Lower lobe of right lung (tissue), 2 donors: ENCODE results near the gene MDFI. TPM values are rescaled to one million over a fixed set of nuclear protein-coding genes. Genes with fewer than 3 reads are reported as not detected.
A peak's percentile ranks its signal among the peaks of the same experiment; 100 is the strongest.

Experiments
- ATAC-seq, 2 donors: fragments of 200-7000 bp; cut with Tn5 transposase; one replicate each; pipeline ENCODE4 v1.9.1; 2020 to 2022; ENCODE audit warnings: mild to moderate bottlenecking in 2 of 2, moderate library complexity in 2 of 2
- DNase-seq: peaks from one replicate; pipeline ENCODE4 v3.0.0-alpha.2; 2020
- H3K27ac ChIP-seq: fragments of 200-600 bp; one replicate; pipeline ENCODE4 v1.8.0; 2022
- H3K27me3 ChIP-seq: fragments of 200-600 bp; one replicate; pipeline ENCODE4 v1.8.0; 2022; ENCODE audit warnings: low read depth
- H3K36me3 ChIP-seq: fragments of 200-600 bp; one replicate; pipeline ENCODE4 v1.8.0; 2022; ENCODE audit warnings: mild to moderate bottlenecking
- H3K4me1 ChIP-seq: fragments of 200-600 bp; one replicate; pipeline ENCODE4 v1.8.0; 2022
- H3K4me3 ChIP-seq: fragments of 200-600 bp; one replicate; pipeline ENCODE4 v1.8.0; 2022; ENCODE audit warnings: mild to moderate bottlenecking
- H3K9me3 ChIP-seq: fragments of 200-600 bp; one replicate; pipeline ENCODE4 v1.8.0; 2022
- intact Hi-C: fragments of 100-400 bp; cut with DNase I; formaldehyde crosslinking; loops from one replicate; pipeline ENCODE4 v1.11.0; 2022
- total RNA-seq: library from RNA; stranded (reverse); fragmentation: NEBNext Ultra II Directional; extraction: Animal tissue kit (Norgen Biotek cat#: 25700); gene quantifications from one replicate; pipeline ENCODE4 v1.2.1, GENCODE V29; 2021
- TF ChIP-seq, protein P1 (sequence below): fragments of 200-600 bp; IDR thresholded peaks from one replicate; pipeline ENCODE4 v1.8.0; 2022; ENCODE audit warnings: antibody characterized with exemption, mild to moderate bottlenecking
- donor health status: DM: no; HTN: yes; CAD: no; lungs with severe emphysema.

Gene MDFI
- total RNA-seq, 1 donor from 2014 or later = 10.6 TPM

DNA sequence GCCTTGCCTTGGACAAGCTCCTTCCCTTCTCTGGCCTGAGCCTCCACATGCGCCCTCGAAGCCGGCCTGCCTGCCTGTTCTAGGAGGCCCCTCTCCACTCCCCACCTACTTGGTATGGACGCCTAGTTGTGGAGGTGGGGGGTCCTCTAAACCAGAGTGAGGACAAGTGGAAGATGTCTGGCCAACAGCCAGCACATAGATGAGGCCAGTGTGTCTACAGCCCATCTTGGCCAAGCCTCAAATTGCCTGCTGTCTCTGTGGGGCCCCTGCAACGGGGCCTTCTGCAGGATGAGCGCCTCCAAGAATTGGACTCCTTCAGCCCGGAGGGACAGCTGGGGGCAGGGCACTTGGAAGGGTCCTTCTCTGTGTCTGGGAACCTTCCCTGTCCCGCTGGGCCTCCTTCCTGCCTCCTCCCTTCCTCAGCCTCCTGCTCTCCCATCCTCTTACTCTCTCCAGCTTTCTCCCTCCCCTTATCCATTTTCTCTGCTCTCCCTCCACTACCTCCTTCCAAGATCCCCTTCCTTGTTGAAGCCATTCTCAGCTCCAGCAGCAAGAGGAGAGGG lies 1.6 kb downstream of the MDFI start:
- ATAC-seq (no peak), DNase-seq (peak; percentile 36)
- no peak overlapping the region for H3K27ac ChIP-seq
- H3K36me3 ChIP-seq = no peaks in the 10 kb centered on the region
- TF ChIP-seq, protein P1, sequence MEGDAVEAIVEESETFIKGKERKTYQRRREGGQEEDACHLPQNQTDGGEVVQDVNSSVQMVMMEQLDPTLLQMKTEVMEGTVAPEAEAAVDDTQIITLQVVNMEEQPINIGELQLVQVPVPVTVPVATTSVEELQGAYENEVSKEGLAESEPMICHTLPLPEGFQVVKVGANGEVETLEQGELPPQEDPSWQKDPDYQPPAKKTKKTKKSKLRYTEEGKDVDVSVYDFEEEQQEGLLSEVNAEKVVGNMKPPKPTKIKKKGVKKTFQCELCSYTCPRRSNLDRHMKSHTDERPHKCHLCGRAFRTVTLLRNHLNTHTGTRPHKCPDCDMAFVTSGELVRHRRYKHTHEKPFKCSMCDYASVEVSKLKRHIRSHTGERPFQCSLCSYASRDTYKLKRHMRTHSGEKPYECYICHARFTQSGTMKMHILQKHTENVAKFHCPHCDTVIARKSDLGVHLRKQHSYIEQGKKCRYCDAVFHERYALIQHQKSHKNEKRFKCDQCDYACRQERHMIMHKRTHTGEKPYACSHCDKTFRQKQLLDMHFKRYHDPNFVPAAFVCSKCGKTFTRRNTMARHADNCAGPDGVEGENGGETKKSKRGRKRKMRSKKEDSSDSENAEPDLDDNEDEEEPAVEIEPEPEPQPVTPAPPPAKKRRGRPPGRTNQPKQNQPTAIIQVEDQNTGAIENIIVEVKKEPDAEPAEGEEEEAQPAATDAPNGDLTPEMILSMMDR = no peak
- no peaks in the 10 kb centered on the region for H3K9me3 ChIP-seq
- peaks cover 30% of the 10 kb centered on the region for H3K4me1 ChIP-seq
- intact Hi-C loops = no loop called here
- peak overlapping the region; percentile 57 for H3K4me3 ChIP-seq
- peaks cover 28% of the 10 kb centered on the region for H3K27me3 ChIP-seq

DNA sequence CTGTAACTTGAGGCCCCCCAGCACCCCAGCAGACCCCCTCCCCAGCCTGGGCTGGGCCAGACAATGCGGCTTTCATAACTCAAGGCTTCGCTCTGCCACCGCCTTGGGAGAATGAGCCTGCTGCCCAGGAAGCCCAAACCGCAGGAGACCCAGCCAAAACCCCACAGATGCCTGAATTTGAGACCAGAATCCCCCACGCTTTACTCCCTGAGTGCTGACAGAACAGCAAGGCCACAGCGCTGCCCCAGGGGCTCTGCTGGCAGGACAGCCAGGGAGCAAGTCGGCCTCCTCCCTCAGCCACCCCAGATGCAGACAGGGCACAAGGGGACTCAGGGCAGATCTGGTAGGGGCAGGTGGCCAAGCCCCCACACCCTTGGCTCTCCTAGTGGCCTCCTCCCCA lies 2.2 kb downstream of the MDFI start:
- Histone ChIP-seq H3K4me1 (peaks cover 30% of the 10 kb centered on the region), H3K9me3 (no peaks in the 10 kb centered on the region), H3K27ac (no peak overlapping the region), H3K4me3 (no peak overlapping the region), H3K27me3 (peaks cover 28% of the 10 kb centered on the region), H3K36me3 (no peaks in the 10 kb centered on the region)
- intact Hi-C loops = no loop called here
- ATAC-seq (no peak), DNase-seq (peak; percentile 30)
- TF ChIP-seq, protein P1 = no peak

DNA sequence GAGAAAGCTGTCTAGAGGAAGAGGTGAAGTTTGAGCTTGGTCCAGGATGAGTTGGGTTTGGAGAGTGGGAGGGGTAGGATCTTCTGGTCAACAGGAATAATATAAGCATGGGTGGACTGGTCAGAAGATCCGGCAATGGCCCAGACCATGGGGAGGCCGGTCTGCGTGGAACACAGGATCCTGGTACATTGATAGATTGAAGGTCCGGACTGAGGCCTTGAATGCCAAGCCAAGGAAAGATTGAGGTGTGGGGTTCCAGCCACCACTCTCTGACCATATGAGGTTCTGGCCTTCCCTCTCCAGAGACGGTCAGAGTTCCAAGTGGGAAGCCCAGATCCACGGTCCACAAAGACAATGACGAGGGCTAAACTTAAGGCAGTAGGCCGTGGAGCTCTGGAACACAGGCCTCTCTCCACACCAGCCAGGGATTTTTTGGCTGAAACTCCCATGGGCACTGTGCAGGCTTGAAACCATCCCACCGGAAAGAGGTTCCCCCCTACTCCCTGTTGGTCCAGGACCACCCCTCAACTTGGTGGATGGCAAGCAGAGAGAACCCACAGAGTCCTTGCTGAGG lies 3.2 kb downstream of the MDFI start:
- TF ChIP-seq, protein P1 = no peak
- intact Hi-C loops = no loop called here
- Histone ChIP-seq H3K4me1 (peaks cover 30% of the 10 kb centered on the region), H3K4me3 (no peak overlapping the region), H3K27ac (no peak overlapping the region), H3K9me3 (no peaks in the 10 kb centered on the region), H3K36me3 (no peaks in the 10 kb centered on the region), H3K27me3 (peaks cover 28% of the 10 kb centered on the region)
- DNase-seq = peak; percentile 9
- no peak for ATAC-seq

DNA sequence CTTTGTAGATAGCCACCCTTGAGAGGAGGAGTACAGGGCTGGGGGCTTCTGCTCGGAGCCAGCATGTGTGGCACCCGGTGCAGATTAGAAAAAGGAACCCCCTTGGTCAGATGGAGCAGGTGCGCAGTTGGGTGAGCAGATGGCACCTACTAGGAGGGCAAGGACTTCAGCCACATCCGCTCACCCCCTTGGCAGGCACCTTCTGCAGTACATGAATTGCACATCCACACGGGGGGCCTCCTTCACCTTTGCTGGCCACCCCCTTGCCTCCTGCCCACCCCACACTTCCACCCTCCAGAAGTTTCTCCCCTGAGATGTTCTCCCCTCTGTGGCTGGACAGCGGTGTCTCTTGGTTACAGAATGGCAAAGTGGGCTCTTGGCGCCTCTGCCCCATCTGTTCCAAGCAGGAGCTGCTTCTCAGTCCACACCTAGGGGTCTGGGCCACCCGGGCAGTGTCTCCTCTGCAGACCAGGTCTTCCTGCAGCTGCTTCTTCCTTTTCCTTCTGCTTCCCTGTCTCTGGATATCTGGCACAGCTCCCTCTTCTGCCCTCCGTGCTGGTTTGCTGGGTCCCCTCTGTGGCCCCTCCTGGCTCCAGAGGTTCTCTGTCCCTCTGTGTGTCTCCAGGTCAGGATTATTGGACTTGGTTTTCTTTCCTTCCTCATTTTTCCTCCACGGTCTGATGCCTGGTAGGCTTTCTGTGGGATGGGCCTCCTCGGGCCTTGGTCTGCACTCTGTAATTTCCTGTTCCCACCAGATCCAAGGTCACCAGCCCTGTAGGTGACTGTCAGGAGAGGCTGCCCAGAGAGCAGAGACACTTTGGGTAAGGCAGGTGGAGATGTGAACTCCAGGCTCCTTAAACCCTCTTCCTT lies 4.1 kb downstream of the MDFI start:
- ATAC-seq (no peak), DNase-seq (peak; percentile 12)
- Histone ChIP-seq H3K27ac (no peak overlapping the region), H3K4me3 (no peak overlapping the region), H3K36me3 (no peaks in the 10 kb centered on the region), H3K4me1 (peaks cover 22% of the 10 kb centered on the region), H3K9me3 (no peaks in the 10 kb centered on the region), H3K27me3 (peaks cover 21% of the 10 kb centered on the region)
- TF ChIP-seq, protein P1 = no peak
- intact Hi-C loops = no loop called here

DNA sequence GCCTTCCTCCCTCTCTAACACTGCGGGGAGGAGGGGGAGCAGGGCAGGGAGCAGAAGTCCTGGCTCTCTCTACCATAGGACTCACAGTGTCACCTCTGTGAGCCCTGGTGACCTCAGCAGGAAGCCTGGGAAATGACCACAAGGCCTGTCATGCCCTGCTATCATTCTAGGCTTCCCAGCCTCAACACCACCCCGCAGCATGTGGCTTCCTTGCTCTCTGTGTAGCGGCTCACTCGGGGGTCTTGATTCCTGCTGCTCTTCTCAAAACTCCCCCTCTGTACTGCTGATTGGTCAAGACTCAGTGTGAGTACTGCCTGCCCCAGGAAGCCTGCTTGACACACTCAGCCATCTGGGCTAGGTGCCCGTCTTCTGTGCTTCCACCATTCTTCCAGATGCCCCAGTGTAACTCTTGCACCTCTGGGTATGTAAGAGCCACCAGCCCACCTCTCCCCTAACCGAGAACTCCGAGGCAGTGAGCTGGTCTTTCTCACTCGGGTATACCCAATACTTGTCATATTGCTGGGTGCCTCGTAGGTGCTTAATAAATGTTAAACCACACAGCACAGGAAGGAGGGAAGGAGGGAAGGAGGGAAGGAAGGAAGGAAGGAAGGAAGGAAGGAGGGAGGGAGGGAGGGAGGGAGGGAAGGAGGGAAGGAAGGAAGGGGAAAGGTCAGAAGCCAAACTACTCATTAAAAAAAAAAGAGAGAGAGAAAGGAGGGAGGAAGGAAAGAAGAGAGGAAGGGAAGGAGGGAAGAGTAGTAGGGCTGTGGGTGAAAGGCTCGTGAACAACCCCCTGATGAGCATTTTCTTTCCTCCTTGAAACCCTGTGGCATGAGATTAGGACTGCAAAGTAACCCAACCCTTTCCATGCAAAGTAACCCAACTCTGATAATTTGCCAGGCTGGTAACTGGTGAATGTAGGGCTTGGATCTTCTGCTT lies 5.0 kb downstream of the MDFI start:
- DNase-seq (peak; percentile 23), ATAC-seq (no peak)
- TF ChIP-seq, protein P1 = no peak
- Histone ChIP-seq H3K4me3 (no peak overlapping the region), H3K27ac (no peak overlapping the region), H3K27me3 (peaks cover 12% of the 10 kb centered on the region), H3K4me1 (peaks cover 13% of the 10 kb centered on the region), H3K36me3 (no peaks in the 10 kb centered on the region), H3K9me3 (no peaks in the 10 kb centered on the region)
- intact Hi-C loops = no loop called here
